Measurements from ENCODE around the gene COL16A1. TPM values are rescaled to one million over a fixed set of nuclear protein-coding genes. Genes with fewer than 3 reads are reported as not detected.

The COL16A1 gene
- total RNA-seq, 2 experiments from 2014 or later: 0.34 TPM; not detected in 1

DNA sequence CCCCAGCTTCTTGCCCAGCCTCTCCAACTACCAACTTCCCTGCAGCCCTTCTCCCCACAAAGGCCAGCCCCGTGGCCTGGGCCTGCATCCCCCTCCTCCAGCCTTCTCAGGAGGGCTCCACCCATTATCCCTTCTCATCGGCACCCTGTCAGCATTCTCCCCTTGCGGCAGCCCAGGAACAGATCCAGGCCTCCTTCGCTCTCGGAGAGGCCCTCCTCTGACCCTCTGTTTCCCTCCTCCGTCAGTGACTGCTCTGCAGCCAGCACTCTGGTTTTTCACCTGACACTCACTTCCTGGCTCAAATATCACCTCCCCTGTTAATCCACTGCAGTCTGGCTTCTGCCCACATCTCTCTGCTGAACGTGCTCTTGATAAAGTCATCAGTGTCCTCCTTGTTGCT, 42.9 kb upstream of the COL16A1 start:
- CTCF ChIA-PET: interaction anchor here (1.6 to 2.8 kb wide), 6 partner anchors 18 to 60 kb away, joined by 4 to 28 read pairs (median 8); partner anchors contain the start of gene ADGRB2
- ATAC-seq: peak; percentile 50
- Mint-ChIP-seq H3K9me3 (no peaks in the 10 kb centered on the region), H3K27ac (no peak overlapping the region), H3K4me3 (no peak overlapping the region), H3K27me3 (peaks cover 2% of the 10 kb centered on the region), H3K4me1 (ENCODE audit: low read depth) (peaks cover 24% of the 10 kb centered on the region), H3K36me3 (ENCODE audit: low read depth) (no peaks in the 10 kb centered on the region)
- TF ChIP-seq, protein P1, sequence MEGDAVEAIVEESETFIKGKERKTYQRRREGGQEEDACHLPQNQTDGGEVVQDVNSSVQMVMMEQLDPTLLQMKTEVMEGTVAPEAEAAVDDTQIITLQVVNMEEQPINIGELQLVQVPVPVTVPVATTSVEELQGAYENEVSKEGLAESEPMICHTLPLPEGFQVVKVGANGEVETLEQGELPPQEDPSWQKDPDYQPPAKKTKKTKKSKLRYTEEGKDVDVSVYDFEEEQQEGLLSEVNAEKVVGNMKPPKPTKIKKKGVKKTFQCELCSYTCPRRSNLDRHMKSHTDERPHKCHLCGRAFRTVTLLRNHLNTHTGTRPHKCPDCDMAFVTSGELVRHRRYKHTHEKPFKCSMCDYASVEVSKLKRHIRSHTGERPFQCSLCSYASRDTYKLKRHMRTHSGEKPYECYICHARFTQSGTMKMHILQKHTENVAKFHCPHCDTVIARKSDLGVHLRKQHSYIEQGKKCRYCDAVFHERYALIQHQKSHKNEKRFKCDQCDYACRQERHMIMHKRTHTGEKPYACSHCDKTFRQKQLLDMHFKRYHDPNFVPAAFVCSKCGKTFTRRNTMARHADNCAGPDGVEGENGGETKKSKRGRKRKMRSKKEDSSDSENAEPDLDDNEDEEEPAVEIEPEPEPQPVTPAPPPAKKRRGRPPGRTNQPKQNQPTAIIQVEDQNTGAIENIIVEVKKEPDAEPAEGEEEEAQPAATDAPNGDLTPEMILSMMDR (IDR thresholded peaks at IDR 0.05): no peak
- POLR2A ChIA-PET: no interaction called here
- peak; percentile 25 for DNase-seq
- intact Hi-C loops (cut with micrococcal nuclease): no loop called here

- POLR2A ChIA-PET: interaction anchor here (1.0 kb wide), 1 partner anchor 16 kb away, joined by 3 read pairs; no protein-coding TSS in a partner anchor
- intact Hi-C loops (cut with micrococcal nuclease): no loop called here
- TF ChIP-seq, protein P1 (IDR thresholded peaks at IDR 0.05): no peak
- H3K4me1 Mint-ChIP-seq (ENCODE audit: low read depth): peaks cover 19% of the 10 kb centered on the region
- no peak overlapping the region for H3K27ac Mint-ChIP-seq
- DNase-seq (no peak), ATAC-seq (no peak)
- H3K4me3 Mint-ChIP-seq: no peak overlapping the region
- no peaks in the 10 kb centered on the region for H3K36me3 Mint-ChIP-seq (ENCODE audit: low read depth)
- CTCF ChIA-PET: interaction anchor here (0.6 to 2.8 kb wide), 22 partner anchors 7 to 212 kb away, joined by 3 to 28 read pairs (median 5); partner anchors contain the start of gene ADGRB2
- H3K27me3 Mint-ChIP-seq: peaks cover 2% of the 10 kb centered on the region
- no peaks in the 10 kb centered on the region for H3K9me3 Mint-ChIP-seq
Observed at GRCh38 chr1:31745946-31746670, 42.3 kb upstream of the COL16A1 start.

DNA sequence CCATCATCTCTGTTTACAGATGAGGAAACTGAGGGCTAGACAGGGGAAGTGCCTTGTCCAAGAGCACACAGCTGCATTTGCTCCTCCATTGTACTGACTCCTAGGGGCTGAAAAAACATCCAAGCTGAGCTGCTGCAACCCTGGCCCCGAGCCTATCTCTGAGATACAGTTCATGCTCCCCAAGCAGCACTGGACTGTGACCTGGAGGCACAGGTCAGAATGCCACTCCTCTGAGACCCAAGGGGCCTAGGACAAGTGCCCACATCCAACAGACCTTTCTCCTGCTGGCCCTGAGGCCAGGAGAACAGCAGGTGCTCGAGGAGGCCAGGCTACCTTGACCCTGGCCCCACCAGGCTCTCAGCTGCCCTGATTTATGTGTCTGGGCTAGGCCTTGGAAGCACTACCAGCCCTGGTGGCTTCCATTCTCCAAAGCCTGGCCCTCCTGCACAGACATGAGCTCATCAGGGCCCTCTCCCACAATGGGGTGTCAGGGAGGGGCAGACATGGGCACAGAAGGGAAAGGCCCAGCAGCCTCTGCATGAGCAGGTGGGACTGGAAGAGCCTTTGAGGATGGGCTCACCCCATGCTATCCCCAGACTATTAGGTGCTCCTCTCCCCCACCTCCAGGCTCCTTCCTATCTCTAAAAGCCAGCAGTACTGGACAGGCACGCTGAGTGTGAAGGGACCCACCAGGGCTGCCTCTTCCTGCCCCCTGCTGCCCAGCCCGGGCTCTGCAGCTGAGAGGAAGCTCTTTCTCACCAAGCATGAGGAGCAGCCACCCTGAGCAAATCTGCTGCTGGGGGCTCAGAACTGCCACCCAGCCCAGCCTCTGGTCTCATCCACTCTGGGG, 41.5 kb upstream of the COL16A1 start:
- DNase-seq (peak; percentile 82), ATAC-seq (peak; percentile 92)
- POLR2A ChIA-PET: interaction anchor here (1.0 to 1.1 kb wide), 2 partner anchors 16 to 44 kb away, joined by 3 to 4 read pairs; no protein-coding TSS in a partner anchor
- H3K9me3 Mint-ChIP-seq: no peaks in the 10 kb centered on the region
- no peaks in the 10 kb centered on the region for H3K36me3 Mint-ChIP-seq (ENCODE audit: low read depth)
- peaks cover 11% of the 10 kb centered on the region for H3K4me1 Mint-ChIP-seq (ENCODE audit: low read depth)
- intact Hi-C loops (cut with micrococcal nuclease): no loop called here
- TF ChIP-seq, protein P1 (IDR thresholded peaks at IDR 0.05): peak; percentile 75
- peaks cover 2% of the 10 kb centered on the region for H3K27me3 Mint-ChIP-seq
- CTCF ChIA-PET: interaction anchor here (0.6 to 2.8 kb wide), 23 partner anchors 8 to 213 kb away, joined by 3 to 28 read pairs (median 5); partner anchors contain the start of gene ADGRB2
- no peak overlapping the region for H3K4me3 Mint-ChIP-seq
- no peak overlapping the region for H3K27ac Mint-ChIP-seq

DNA sequence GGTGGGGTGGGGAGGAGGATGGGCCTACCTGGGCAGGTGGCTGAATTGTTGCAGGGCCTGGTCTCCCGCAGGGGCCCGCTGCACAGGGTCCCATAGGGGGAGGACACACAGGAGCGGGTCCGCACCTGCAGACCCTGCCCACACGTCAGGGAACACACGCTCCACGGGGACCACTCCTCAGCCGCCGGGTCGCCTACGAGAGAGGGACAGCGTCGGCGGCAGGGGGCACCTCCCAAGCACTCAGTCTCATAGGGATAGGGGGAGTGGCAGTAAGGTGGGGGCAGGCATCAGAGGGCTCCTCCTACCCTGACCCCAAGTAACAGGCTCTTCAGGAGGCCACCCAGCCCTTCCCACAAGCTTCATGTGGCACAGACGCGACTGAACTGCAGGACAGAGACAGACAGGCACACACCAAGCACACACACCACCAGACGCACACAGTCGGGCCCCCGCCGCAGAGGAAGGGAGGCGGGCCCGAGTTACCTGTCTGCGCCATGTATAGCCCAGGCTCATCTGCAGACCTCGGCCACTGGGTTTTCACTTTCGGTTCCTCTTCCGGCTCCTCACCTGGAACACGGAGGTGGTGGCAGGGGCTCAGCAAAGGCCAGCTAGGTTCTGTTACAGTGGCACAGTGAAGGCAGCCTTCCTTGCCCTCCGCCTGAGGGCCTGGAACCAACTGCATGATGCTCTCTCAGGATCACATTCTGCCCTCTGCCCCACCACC, 40.5 kb upstream of the COL16A1 start:
- intact Hi-C loops (cut with micrococcal nuclease): no loop called here

More for the DNA sequence above, 40.5 kb upstream of the COL16A1 start:
- TF ChIP-seq, protein P1 (IDR thresholded peaks at IDR 0.05): no peak
- H3K4me1 Mint-ChIP-seq (ENCODE audit: low read depth): peaks cover 15% of the 10 kb centered on the region
- no peak for DNase-seq
- ChIA-PET POLR2A (interaction anchor here (1.1 kb wide), 1 partner anchor 43 kb away, joined by 4 read pairs; no protein-coding TSS in a partner anchor), CTCF (interaction anchor here (1.4 to 2.8 kb wide), 4 partner anchors 14 to 80 kb away, joined by 8 to 28 read pairs (median 16); no protein-coding TSS in a partner anchor)
- no peaks in the 10 kb centered on the region for H3K27me3 Mint-ChIP-seq
- no peak overlapping the region for H3K27ac Mint-ChIP-seq
- H3K9me3 Mint-ChIP-seq: no peaks in the 10 kb centered on the region
- H3K36me3 Mint-ChIP-seq (ENCODE audit: low read depth): no peaks in the 10 kb centered on the region
- H3K4me3 Mint-ChIP-seq: no peak overlapping the region
- no peak for ATAC-seq

Data from activated CD8-positive, alpha-beta T cell treated with anti-CD3 and anti-CD28 coated beads for 36 hours (primary cell).